Activated CD8-positive, alpha-beta T cell treated with anti-CD3 and anti-CD28 coated beads for 36 hours (primary cell): ENCODE results near the gene SPRYD3. TPM values are rescaled to one million over a fixed set of nuclear protein-coding genes. Genes with fewer than 3 reads are reported as not detected.
"Not testable (repeated sequence)": the region's sequence is repeated elsewhere in the genome, so short reads cannot be mapped to it uniquely, and the experiment has no call there.

Experiments used
- ATAC-seq: fragments of 200-7000 bp; cut with Tn5 transposase; one replicate; pipeline ENCODE4 v1.10.0; 2021; ENCODE audit warnings: mild to moderate bottlenecking, moderate library complexity
- CTCF ChIA-PET: fragments of 350-600 bp; sonication (Branson Sonifier 250); formaldehyde crosslinking; loops from one replicate; lab custom pipeline; 2021; ENCODE audit warnings: antibody characterized with exemption; lab: Charles Lee
- POLR2A ChIA-PET: fragments of 350-600 bp; sonication (Branson Sonifier 250); formaldehyde crosslinking; loops from one replicate; lab custom pipeline; 2021; ENCODE audit warnings: antibody characterized with exemption; lab: Charles Lee
- DNase-seq: peaks from one replicate; pipeline ENCODE4 v3.0.0-alpha.2; 2020
- H3K27ac Mint-ChIP-seq: one replicate; pipeline ENCODE4 v1.8.0; 2021; ENCODE audit warnings: mild to moderate bottlenecking, mixed read lengths
- H3K27me3 Mint-ChIP-seq: one replicate; pipeline ENCODE4 v1.8.0; 2021; ENCODE audit warnings: mixed read lengths
- H3K36me3 Mint-ChIP-seq: one replicate; pipeline ENCODE4 v1.8.0; 2021; ENCODE audit warnings: low read depth, mixed read lengths
- H3K4me1 Mint-ChIP-seq: one replicate; pipeline ENCODE4 v1.8.0; 2021; ENCODE audit warnings: low read depth, mixed read lengths
- H3K4me3 Mint-ChIP-seq: one replicate; pipeline ENCODE4 v1.8.0; 2021; ENCODE audit warnings: mild to moderate bottlenecking, moderate library complexity, mixed read lengths
- H3K9me3 Mint-ChIP-seq: one replicate; pipeline ENCODE4 v1.8.0; 2021; ENCODE audit warnings: mixed read lengths
- intact Hi-C: fragments of 100-400 bp; cut with micrococcal nuclease; formaldehyde crosslinking; loops from one replicate; pipeline ENCODE4 v1.10.0; 2022
- total RNA-seq, 2 experiments: library from RNA; stranded (reverse); gene quantifications; one replicate each; pipeline ENCODE4 v1.2.3, GENCODE V29; 2021
- TF ChIP-seq, protein P1 (sequence below): fragments of 200-600 bp; IDR thresholded peaks from one replicate; pipeline ENCODE4 v1.8.0; 2022; ENCODE audit warnings: antibody characterized with exemption, mild to moderate bottlenecking

SPRYD3 gene
- total RNA-seq, 2 experiments from 2014 or later: 24.8 to 25.0 TPM

DNA sequence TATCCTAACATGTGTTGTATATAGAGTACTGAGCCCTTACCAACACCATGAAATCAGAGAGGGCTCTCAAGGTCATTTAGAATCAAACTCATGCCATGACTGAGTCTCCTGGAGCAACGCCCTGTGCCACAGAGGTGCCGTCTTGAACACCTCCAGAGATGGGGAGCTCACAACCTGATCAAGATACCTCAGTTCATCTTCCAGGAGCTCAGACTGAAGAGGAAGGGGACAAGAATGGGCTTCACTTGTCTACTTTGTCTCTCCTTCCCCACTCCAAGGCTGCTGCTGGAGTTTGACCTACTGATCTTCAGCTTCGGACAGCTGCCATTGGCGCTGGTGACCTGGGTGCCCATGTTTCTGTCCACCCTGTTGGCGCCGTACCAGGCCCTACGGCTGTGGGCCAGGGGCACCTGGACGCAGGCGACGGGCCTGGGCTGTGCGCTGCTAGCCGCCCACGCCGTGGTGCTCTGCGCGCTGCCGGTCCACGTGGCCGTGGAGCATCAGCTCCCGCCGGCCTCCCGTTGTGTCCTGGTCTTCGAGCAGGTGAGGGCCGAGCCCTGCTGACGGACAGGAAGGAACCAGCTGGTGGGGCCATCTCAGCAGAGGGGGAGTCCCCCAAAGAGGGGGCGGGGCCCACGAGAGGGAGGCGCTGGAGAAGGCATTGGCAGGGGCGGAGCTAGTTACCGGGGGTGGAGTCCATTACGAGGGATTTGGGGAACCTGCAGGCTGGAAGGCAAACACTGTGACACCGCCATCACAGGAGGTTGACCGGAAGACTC, 36.1 kb upstream of the SPRYD3 start:
- Mint-ChIP-seq H3K36me3 (no peaks in the 10 kb centered on the region), H3K9me3 (no peaks in the 10 kb centered on the region), H3K27ac (no peak overlapping the region), H3K4me3 (no peak overlapping the region), H3K4me1 (no peaks in the 10 kb centered on the region), H3K27me3 (no peaks in the 10 kb centered on the region)
- ChIA-PET POLR2A (interaction anchor here (1.0 kb wide), 1 partner anchor 37 kb away, joined by 4 read pairs; no protein-coding TSS in a partner anchor), CTCF (interaction anchor here (0.8 to 1.4 kb wide), 4 partner anchors 16 to 237 kb away, joined by 3 to 4 read pairs (median 3); no protein-coding TSS in a partner anchor)
- TF ChIP-seq, protein P1, sequence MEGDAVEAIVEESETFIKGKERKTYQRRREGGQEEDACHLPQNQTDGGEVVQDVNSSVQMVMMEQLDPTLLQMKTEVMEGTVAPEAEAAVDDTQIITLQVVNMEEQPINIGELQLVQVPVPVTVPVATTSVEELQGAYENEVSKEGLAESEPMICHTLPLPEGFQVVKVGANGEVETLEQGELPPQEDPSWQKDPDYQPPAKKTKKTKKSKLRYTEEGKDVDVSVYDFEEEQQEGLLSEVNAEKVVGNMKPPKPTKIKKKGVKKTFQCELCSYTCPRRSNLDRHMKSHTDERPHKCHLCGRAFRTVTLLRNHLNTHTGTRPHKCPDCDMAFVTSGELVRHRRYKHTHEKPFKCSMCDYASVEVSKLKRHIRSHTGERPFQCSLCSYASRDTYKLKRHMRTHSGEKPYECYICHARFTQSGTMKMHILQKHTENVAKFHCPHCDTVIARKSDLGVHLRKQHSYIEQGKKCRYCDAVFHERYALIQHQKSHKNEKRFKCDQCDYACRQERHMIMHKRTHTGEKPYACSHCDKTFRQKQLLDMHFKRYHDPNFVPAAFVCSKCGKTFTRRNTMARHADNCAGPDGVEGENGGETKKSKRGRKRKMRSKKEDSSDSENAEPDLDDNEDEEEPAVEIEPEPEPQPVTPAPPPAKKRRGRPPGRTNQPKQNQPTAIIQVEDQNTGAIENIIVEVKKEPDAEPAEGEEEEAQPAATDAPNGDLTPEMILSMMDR: no peak
- intact Hi-C loops: no loop called here
- ATAC-seq: no peak
- DNase-seq: no peak

DNA sequence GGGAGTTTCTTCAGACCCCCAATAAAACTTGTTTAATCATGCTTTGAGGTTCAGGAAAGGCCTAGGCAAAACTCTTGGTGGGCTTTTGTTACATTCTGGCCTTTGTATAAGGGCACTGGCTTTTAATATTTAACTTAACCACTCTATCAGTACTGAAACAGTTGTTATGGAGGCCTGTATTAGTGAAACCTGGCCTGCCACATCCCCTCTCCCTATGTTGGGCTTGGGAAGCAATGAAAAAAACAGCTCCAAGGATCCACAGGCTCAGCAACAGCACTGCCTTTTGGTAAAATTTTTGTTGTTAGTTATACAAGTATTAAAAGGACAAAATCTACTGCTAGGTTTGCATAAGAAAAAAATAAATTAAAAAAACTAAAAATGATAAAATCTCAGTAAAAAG, 34.8 kb upstream of the SPRYD3 start:
- ChIA-PET POLR2A (no interaction called here), CTCF (interaction anchor here (1.1 kb wide), 1 partner anchor 46 kb away, joined by 4 read pairs; no protein-coding TSS in a partner anchor)
- ATAC-seq (no peak), DNase-seq (no peak)
- Mint-ChIP-seq H3K4me3 (no peak overlapping the region), H3K4me1 (no peaks in the 10 kb centered on the region), H3K36me3 (no peaks in the 10 kb centered on the region), H3K9me3 (no peaks in the 10 kb centered on the region), H3K27ac (no peak overlapping the region), H3K27me3 (no peaks in the 10 kb centered on the region)
- intact Hi-C loops: no loop called here
- TF ChIP-seq, protein P1: no peak

DNA sequence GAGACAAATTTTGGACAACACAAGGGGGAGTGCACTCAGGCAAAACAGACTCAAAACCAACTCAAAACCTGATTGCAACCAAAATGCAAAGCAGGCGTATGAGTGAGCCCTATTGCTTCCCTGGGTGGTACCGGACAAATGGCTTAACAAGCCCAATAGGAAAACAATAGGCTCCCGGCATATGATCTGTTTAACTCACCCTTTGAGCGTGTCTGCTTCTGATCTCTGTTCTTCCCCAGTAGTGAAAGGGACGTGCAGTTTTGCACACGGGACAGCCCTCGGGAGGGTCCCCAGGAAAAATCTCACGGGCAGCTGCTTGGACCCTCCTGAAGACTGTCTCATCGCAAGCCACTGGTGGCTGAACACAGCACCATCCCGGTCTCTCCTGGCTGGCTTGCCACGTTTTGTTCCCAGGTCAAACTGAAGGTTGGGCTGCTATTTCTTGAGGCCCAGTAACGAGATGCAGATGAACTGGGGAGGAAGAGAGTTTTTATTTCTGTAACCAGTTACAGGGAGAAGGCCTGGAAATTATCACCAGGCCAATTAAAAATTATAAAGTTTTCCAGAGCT, 34.0 kb upstream of the SPRYD3 start:
- ATAC-seq (no peak), DNase-seq (no peak)
- Mint-ChIP-seq H3K4me1 (no peaks in the 10 kb centered on the region), H3K4me3 (no peak overlapping the region), H3K27ac (no peak overlapping the region), H3K9me3 (no peaks in the 10 kb centered on the region), H3K36me3 (no peaks in the 10 kb centered on the region), H3K27me3 (no peaks in the 10 kb centered on the region)
- intact Hi-C loops: no loop called here
- ChIA-PET POLR2A (no interaction called here), CTCF (interaction anchor here (1.1 kb wide), 1 partner anchor 47 kb away, joined by 4 read pairs; no protein-coding TSS in a partner anchor)
- TF ChIP-seq, protein P1: no peak

DNA sequence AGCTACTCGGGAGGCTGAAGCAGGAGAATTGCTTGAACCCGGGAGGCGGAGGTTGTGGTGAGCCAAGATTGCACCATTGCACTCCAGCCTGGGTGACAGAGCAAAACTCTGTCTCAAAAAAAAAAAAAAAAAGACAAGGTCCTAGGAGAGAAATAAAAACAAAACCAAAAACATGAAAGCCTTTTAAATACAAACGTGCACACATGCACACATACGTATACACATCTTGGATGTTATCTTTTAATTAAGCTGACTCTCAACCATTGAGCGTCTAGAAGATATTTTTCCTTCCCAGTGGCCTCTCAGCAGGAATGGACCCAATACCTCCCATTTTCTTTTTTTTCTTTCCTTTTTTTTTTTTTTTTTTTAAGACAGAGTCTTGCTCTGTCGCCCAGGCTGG, 33.2 kb upstream of the SPRYD3 start:
- H3K36me3 Mint-ChIP-seq, ATAC-seq, H3K4me3 Mint-ChIP-seq, H3K4me1 Mint-ChIP-seq, DNase-seq, CTCF ChIA-PET, H3K27me3 Mint-ChIP-seq, H3K27ac Mint-ChIP-seq, H3K9me3 Mint-ChIP-seq, intact Hi-C loops: not testable (repeated sequence)
- POLR2A ChIA-PET: interaction anchor here (1.7 kb wide), 1 partner anchor 9 kb away, joined by 6 read pairs; the partner anchor contains the start of gene SOAT2

DNA sequence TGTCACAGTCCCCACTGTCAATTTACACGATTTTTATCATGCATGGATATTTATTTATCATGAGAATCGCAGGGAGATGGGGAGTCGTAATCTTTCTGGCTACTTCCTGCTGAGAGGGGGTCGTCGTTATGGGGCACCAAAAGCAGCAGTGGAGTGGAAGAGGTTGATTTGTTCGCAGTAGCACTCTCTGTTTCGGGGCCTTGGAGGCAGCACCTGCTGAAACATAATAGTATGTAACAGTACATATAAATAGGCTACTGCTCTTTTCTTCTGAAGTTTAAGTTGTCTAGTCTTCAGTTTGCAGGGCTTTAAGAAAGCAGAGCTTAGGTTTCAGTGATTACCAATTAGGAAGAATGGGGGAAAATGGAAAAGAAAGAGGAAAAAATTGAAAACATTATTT, 27.9 kb upstream of the SPRYD3 start:
- DNase-seq (no peak), ATAC-seq (no peak)
- no peaks in the 10 kb centered on the region for H3K9me3 Mint-ChIP-seq
- peaks cover 27% of the 10 kb centered on the region for H3K4me1 Mint-ChIP-seq
- intact Hi-C loops: no loop called here
- TF ChIP-seq, protein P1: no peak
- no peaks in the 10 kb centered on the region for H3K36me3 Mint-ChIP-seq
- no peak overlapping the region for H3K4me3 Mint-ChIP-seq
- no peaks in the 10 kb centered on the region for H3K27me3 Mint-ChIP-seq
- ChIA-PET POLR2A (no interaction called here), CTCF (interaction anchor here (1.2 kb wide), 1 partner anchor 42 kb away, joined by 3 read pairs; no protein-coding TSS in a partner anchor)
- H3K27ac Mint-ChIP-seq: no peak overlapping the region
